ENCODE results near the gene STYXL1.

DNA sequence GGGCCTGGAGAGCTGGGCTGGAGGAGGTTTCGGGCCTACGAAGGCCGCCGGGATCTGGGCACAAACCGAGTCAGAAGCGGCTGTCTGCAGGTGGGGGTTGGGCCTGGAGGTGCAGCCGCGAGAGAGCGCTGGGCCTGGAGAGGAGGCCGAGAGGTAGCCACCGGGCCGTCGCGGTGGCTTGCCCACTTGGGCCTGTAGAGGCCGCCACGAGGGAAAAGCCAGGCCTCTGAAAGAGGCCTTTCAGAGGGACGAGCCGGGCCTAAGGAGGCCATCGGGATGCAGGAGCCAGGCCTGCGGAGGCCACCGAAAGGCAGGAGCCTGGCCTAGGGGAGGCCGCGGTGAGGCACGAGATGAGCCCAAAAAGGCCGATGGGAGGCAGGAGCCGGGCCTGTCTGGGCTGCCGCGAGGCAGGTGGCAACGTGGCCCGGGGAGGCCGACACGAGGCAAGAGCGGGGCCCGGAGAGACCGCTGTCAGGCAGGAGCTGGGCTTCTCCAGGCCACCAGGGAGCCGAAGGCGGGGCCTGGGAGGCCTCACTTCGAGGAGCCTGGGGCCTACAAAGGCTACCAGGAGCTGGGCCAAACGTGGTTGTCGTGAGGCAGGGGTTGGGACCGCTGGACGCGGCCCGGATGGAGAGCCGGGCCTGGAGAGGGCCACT lies 25.7 kb upstream of the STYXL1 start:
- no peak for TF ChIP-seq CTCF (IDR thresholded peaks at IDR 0.05; ENCODE audit: low read depth, low read length, poor library complexity, severe bottlenecking)
- no peak for TF ChIP-seq EZH2phosphoT487 (IDR thresholded peaks at IDR 0.05; ENCODE audit: borderline replicate concordance, low read length)
